ENCODE measurements around the gene KCND3.
"Not testable (repeated sequence)": the region's sequence is repeated elsewhere in the genome, so short reads cannot be mapped to it uniquely, and the experiment has no call there.

The KCND3 gene

DNA sequence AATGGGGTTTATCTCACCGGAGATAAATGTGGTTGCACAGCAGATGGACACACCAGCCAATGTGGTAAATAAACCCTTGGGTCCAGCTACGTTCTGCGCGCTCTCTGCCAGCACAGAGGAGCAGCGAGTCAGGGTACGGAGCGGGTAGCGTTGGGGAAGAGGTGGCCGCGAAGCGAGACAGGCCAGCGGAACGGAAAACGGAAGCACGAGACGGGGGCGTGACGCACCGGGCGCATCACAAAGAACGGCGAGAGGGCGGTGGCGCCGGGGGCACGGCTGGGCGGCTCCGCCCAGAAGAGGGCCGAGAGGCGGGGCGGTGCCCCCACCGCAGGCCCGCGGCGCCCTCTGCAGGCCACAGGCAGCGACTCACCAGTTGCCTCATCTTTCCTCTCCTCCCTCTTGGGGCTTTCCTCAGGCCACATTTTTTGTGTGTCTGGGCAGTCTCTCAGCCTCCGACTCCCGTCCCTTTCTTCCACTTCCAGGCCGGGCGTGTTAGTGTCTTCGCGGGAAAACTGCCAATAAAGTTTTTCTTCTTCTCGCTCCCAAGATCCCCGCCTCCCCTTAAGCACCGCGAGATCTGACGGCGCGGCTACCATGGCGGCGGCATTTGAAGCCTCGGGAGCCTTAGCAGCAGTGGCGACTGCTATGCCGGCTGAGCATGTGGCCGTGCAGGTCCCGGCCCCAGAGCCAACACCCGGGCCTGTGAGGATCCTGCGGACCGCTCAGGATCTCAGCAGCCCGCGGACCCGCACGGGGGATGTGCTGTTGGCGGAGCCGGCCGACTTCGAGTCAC, 233.9 kb downstream of the KCND3 start, which contains the start of gene DDX20:
DDX20 (plus strand) TSS at position 571 of the 793 bp plus-strand sequence; CDS start at position 595, 24 bp downstream.
- intact Hi-C loops (cut with DNase I), result loop anchor here (1.0 kb wide), 3 partner anchors 17 to 247 kb away; no protein-coding TSS in a partner anchor
- peak; percentile 86 to 99 (median 90) for DNase-seq

GRCh38 chr1:111754984-111755330, 234.5 kb downstream of the KCND3 start:
- intact Hi-C loops (cut with DNase I), result loop anchor here (1.0 kb wide), 3 partner anchors 17 to 247 kb away; no protein-coding TSS in a partner anchor
- peak in 1 of 10 donors; percentile 71 for DNase-seq

DNA sequence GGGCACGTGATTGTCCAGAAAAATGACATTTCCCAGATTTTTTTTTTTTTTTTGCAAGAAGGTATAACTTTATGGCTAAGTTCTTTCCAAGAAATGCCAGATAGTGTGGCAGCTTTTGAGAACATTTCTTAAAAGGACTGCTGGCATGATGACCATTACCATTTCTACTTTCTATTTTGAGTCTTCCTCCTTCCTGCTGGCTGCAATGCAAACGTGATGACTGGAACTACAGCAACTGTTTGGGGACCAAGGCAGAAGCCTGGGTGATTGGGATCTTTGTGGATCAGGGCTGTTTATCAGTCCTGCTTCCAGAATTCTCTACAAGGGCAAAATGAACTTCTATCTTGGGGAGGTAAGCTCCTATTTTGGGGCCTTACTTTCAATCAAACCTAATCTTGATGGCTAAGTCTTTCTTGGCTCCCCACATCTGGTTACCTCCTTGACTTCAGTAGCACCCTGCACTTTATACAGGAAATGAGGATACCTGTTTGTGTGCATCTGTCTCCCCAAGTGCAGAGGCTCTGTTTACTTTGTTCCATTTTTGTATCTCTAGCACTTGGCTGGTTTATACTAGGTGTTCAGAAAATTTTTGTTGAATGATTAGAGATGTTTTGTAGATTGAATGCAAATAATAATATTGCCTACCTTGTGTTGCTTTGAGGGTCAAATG, 237.4 kb downstream of the KCND3 start:
- no peak for DNase-seq
- intact Hi-C loops (cut with DNase I), result no loop called here

DNA sequence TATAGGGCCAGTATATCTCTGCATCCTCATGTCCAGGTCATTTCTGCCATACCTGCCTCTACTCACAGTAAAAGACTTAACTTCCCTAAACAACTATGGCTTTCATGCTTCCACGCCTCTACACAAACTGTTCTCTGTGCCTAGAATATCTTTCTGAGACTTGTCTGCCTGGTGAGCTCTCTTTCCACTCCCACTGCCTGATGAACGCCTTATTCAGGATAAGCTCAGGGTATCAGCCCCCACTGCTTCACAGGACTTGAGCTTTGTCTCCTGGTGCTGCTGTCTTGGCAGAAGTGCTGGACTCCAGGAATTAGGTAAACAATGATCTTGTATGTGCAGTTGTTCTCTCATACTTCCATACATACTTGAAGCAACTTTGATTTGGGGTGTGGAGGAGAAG, 238.6 kb downstream of the KCND3 start:
- intact Hi-C loops (cut with DNase I), result no loop called here
- no peak for DNase-seq

GRCh38 chr1:111749628-111750027, 239.8 kb downstream of the KCND3 start:
- DNase-seq, result no peak
- intact Hi-C loops (cut with DNase I), result no loop called here

DNA sequence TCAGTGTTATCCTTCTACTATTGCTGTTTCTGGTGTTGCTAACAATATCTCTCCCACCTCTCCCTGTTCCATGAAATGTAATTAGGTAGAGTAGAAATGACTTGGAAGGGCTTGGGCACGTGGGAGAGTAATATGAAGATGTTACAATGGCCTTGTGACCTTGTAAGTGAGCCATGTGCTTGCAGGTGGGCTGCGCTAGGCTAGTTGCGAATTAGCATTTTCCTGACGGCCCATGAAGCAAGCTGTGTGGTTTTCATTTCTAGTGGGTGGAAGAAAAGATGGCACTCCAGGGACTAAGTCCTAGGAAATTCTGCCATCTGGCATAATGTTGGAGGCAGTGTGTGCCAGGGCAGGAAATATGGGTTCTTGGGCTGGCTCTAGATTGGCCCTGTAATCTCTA, 241.5 kb downstream of the KCND3 start:
- DNase-seq, result no peak
- intact Hi-C loops (cut with DNase I), result no loop called here

- DNase-seq, result no peak
- intact Hi-C loops (cut with DNase I), result no loop called here
Measured at GRCh38 chr1:111747282-111747734, 242.2 kb downstream of the KCND3 start.

DNA sequence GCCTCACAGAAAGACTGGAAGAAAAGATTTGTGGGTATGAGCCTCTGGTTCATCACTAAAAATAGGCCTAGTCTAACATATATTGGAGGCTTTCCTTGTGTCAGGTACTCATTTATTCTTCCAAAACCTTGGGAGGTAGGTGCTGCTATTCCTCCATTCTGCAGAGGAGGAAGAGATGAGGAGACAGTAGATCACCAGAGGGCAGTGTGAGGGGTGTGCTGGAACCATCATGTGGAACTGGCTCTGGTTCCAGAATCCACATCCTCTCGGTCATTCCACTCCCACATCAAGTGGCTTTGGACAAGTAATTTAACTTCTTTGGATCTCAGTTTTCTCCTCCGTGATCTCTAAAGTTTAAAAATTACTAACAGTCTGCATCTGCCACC, 242.9 kb downstream of the KCND3 start:
- DNase-seq, result no peak
- intact Hi-C loops (cut with DNase I), result no loop called here

DNA sequence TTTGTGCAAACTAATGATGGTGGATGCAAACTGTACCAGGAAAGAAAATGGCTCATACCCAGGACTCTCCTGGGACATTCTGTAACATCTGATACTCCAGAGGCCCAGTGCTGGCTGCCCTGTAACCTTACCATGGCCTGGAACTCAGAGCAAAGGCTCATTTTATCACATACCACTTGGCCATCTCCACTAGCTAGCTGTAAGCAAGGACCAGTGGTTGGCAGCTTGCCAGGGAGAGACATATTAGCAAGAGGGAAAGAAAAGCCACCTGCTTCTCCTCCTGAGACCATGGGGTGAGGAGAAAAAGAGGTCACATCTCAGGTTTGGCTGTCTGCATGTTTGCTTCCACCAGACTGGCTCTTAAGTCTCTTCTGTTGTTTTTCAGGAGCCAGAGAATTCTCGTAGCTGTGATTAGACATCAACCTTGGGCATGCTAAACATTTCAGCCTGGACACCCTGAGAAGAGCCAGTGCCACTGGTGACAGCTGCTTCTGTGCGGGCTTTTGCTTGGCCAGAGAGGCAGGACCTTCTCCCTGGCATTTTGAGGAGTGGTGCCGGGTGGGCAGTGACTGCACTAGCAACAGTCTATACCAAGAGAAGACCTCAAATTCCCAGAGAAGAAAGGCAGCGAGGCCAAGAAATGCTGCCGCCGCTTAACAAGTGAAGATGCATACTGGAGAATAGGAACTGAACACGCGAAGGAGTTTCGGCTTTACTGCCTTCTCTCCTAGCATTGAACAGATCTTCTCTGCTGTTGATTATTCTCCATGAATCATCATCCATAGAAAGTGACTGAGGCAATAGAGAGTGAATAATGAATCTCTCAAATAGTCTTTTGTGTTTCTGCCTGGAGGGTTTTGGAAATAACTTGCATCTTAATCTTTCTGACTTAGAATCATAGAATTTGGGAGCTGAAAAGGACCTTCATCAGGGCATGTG, 243.5 kb downstream of the KCND3 start:
- intact Hi-C loops (cut with DNase I), result no loop called here
- no peak for DNase-seq

DNA sequence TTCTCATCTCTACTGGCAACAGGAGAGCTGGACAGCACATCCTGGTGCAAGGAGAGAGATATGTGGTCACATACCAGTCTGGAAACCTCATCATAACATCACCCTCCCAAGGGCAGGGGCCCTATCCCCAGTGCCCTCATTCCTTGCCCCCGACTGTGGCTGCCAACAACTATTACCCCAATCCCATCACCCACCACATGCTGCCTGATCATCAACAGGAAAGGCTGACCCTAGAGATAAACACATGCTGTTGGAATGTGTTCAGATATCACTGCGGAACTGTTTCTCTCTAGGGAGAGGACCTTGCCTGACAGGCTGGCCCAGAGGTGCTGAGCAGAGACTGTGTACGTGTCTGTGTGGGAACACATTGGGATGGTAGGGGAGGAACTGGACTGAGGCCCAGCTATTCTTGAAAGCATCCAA, 245.8 kb downstream of the KCND3 start:
- intact Hi-C loops (cut with DNase I), result no loop called here
- no peak for DNase-seq

- DNase-seq, result no peak
Measured at GRCh38 chr1:111742938-111743549, 246.4 kb downstream of the KCND3 start.

GRCh38 chr1:111742292-111742691, 247.2 kb downstream of the KCND3 start:
- intact Hi-C loops (cut with DNase I), result not testable (repeated sequence)

More at GRCh38 chr1:111742938-111743549, 246.4 kb downstream of the KCND3 start:
- intact Hi-C loops (cut with DNase I), result no loop called here

DNA sequence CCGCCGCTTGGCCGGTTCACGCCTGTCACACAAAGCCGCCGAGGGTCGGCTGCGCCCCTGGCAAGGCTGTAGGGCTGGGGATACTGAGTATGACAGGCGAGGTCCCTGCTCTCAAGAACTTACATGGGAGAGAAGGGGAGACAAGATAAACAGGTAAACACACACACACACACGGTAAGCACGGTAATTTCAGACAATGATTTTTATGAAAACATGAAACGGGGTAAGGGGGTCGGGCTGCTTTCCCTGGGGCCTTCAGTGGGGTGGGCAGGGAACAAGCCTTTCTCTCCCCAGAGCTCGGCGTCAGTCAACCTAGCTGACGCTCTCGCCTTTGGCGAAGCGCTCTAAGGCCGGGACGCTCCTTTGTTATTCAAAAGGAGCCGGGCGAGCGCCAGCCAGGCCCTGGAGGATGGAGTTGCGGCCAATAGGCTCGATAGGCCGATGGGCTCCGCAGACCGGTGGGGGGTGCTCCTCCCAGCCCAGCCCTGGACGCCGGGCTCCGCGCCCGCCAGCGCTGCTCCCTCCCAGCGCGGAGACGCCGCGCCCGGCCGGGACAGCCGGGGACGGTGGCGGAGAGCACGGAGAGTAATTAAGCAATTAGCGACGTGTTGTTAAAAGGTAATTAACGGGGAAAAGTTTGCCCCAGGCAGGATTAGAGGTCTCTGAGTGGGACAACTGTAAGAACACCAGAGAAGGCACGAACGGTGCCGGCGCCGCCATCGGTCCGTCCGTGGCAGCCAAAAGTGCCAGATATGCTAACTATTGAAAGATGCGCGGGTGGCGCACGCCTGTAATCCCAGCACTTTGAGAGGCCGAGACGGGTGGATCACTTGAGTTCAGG, 249.3 kb downstream of the KCND3 start:
- DNase-seq, result peak in 8 of 10 donors; percentile 56 to 95 (median 70)
- intact Hi-C loops (cut with DNase I), result no loop called here

More at GRCh38 chr1:111742292-111742691, 247.2 kb downstream of the KCND3 start:
- DNase-seq, result not testable (repeated sequence)

DNA sequence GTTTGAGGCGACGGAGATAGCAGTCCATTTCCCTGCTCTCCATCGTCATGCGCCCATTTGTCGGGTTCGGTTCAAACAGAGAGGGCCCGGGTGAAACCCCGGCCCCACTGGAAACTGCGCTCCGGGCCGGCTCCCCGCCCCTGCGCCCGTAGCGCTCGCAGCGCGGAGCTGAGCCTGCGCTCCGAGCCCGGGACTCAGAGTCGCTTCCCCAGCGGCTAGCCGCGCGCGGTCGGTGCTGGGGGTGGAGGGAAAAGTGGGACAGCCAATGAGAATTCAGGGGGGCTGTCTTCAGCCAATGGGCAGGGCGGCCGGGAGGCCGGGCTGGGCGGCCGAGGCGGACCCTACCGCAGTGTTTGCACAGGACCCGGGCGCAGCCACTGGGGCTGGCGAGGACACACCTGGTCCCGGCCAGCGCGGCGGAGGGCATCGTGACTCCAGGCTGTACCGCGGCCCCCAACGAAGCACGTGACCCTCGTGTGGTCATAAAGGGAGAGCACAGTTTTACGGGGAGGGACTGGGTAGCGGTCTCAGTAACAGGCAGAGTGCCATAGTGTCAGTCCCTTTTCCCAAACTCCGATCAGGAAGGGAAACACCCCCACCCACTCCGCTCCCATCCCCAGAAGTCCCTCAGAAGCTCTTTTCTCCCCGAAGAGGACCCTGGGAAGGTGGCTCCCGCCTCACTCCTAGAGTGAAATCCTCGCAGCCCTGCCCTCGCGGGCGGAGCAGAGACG, 250.1 kb downstream of the KCND3 start, which contains the start of gene INKA2:
INKA2 (minus strand) TSS at position 202 of the 731 bp plus-strand sequence; CDS start at position 49, 153 bp downstream.
- peak; percentile 83 to 98 (median 92) for DNase-seq
- intact Hi-C loops (cut with DNase I), result no loop called here

DNA sequence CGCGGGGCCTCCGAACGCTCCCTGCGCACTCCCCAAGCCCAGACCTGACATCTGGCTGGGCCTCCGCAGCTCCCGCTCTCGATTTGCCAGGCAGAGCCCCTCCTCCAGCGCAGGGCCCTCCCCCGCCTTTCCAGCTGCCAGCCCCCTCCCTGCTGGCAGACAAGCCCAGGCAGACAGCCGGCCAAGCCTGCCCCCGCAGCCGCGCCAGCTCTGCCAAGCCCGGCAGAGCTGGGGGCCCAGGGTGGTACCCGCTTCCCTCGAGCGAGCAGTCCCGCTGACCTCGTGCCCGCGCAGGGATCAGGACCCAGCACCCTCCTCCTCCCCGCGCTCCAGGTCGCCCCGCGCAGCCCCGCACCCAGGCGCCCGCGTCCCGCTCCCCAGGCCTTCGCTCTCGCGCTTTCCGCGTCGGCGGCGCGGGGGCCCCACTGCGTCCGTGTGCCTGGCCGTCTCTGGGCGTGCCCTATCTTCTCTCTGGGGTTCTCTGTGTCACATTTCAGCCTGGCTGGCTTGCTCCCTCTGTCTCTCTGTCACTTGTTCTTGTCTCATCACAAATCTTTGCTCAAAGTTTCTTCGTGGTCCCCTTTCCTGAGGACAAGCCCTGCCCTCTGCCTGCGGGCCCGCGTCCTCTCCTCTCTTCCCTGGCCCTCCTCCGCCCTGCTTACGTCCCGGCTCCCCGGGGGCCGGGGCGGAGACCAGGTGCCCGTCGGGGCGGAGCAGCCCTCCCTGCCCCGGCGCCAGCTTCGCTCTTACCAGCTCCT, 250.9 kb downstream of the KCND3 start:
- intact Hi-C loops (cut with DNase I), result loop anchor here (1.0 kb wide), 1 partner anchor 17 kb away; the partner anchor contains the start of gene DDX20
- DNase-seq, result peak; percentile 61 to 98 (median 80)

GRCh38 chr1:111738133-111738435, 251.4 kb downstream of the KCND3 start:
- DNase-seq, result no peak
- intact Hi-C loops (cut with DNase I), result loop anchor here (1.0 kb wide), 1 partner anchor 17 kb away; the partner anchor contains the start of gene DDX20
